HG03571 (cell line): ENCODE measurements around the gene KCNMA1.
"Not testable (repeated sequence)": the region's sequence is repeated elsewhere in the genome, so short reads cannot be mapped to it uniquely, and the experiment has no call there.

Source experiments
- ATAC-seq: cut with Tn5 transposase; IDR thresholded peaks from one replicate; pipeline ENCODE4 v1.9.1; 2021; ENCODE audit not compliant: unreplicated experiment

Gene KCNMA1

DNA sequence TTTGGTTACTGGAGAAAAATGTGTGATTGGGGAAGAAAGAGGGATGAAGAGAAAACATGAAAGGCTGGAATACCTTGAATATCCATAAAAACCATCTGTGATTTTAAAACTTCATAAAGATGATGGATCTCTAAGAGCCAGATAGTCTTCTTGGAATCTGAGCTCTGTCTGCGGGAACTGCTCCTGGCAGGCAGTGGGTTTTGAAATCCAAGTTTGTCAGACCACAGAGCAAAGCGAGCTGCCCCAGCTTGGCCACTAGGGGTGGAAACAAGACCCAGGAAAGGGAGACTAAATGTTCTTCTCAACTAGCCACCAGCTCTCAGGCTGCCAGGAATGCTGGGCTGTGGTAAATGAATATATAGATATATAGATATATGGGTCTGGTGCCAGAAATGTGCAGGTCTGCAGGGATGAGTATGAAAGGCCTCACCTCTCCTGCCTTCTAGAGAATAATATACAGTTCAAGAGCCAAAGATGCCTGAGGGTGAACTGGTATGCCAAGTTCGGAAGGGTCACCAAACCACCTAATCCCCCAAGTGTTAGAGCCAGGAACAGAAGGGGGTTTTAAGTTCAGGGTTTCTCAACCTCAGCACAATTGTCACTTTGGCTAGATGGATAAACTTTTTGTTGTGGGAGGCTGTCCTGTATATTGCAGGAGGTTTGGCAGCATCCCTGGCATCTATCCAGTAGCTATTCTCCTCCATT, 208.8 kb downstream of the KCNMA1 start:
- no peak for ATAC-seq

DNA sequence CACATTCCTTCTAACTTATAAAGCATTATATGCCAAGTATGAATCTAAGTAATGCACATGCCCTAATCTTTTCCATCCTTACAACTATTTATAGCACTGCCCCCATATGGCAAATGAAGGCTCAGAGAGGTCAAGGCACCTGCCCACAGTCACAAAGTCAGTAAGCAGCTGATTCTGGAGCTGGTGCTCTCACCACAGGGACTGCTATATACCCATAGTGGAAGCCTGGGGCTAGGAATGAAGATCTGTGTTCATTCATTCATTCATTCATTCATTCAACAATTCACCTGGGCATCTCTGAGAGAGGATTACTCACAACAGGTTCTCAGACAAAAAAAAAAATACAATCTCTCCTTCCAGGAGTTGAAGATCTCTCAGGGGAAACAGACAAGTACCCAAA, 213.4 kb downstream of the KCNMA1 start:
- ATAC-seq, result no peak

DNA sequence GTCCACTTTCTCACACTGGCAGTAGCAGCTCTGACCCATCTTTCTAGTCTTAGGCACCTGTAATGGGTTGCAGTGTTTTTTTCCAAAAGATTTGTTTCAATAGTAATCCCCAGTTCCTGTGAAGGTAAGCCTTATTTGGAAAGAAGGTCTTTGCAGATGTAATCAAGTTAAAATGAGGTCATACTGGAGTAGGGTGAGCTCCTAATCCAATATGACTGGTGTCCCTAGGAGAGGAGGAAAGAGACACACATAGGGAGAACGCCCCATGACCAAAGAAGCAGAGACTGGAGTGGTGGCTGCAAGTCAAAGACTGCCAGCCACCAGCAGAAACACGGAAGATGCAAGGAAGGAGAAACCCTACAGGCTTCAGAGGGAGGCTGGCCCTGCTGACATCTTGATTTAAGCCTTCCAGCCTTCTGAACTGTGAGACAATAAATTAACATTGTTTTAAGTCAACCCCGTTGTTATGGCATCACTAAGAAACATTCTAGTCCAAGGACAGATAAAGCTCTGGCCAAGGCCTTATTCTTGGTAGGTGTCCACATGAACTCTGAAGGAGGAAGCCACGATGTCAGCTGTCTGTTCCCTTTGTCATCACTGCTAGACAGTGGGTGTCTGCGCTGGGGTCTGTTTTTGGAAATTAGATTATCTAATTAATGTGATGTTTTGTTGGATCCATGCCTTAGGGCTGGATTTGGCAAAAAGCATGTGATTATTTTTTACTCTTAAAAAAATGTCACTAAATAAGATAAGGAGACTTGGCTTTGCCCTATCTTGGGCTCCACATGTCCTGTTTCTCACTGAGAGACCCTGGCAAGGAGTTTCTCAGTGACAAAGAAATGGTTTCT, 214.9 kb downstream of the KCNMA1 start:
- ATAC-seq, result no peak

DNA sequence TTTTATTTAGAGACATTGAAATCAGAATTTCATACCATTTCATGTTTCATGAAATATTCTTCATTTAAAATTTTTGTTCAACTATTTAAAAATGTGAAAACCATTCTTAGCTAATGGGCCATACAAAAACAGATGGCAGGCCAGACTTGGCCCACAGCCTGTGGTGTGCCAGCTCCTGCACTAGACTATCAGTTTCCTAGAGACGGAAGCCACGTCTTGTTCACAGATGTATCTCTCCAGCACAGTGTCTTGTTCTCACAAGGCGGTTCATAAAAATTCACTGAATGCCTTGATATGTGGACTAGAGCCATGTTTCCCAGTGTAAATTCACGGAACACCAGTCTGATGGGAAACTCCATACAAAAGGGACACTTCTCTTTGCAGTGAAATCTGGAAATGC, 216.0 kb downstream of the KCNMA1 start:
- no peak for ATAC-seq

DNA sequence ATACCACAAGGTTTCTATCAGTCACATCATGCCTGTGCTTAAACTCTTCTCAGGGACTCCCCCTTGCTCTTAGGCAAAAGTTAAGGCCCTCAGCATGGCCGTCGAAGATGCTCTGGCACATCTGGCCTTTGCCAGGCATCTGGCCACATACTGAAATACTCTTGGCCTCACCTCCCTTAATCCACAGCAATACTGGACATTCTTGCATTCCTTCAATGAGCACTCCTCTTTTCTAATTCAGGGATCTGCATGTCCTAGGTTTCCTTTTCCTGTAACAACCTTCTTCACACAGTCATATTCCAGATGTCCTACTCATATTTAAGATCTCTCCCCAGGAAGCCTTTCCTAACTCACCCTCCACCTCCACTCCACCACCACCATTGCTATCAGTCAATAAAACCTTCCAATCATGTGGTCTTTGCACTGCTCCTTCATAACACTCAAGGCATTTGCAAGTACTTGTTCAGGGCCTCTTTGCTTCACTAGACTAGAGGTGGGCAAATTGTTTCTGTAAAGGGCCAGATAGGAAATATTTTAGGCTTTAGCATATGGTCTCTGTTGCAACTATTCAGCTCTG, 216.6 kb downstream of the KCNMA1 start:
- ATAC-seq, result no peak

DNA sequence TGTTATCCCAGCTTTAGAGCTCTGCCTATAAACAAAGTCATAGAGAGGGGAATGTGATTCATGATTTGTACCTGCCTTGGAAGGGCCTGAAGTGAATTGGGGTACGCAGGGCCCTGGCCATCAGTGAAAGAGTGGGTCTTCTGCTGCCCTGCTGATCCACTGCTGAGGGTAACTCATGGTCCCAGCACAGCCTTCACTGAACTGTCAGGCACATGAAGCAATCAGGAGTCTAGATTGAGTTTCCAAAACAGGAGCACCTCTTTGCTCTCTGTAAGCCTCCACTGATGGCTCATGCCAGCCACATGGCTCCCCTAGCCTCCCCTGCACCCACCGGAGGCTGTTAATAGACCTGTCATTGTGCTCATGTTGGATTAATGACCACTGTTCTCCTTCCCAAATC, 217.6 kb downstream of the KCNMA1 start:
- ATAC-seq, result no peak

DNA sequence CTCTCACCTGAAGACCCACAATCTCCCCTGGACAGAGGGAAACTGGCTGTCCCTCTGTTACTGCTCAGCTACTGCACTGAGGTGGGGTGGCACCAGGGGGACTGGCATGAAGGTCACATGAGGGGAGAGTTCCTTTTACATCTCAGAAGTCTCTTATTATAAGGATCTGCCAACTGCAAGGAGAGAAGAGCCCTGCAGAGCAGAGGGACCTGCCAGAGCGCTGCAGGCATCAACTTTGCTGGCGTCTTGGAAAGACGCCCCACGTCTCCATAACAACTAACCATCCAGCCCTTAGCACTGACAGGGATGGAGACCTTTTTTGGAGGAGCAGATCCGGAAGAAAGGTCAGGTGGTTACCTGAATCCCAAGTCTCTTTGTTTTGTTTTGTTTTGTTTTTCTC, 218.6 kb downstream of the KCNMA1 start:
- no peak for ATAC-seq

DNA sequence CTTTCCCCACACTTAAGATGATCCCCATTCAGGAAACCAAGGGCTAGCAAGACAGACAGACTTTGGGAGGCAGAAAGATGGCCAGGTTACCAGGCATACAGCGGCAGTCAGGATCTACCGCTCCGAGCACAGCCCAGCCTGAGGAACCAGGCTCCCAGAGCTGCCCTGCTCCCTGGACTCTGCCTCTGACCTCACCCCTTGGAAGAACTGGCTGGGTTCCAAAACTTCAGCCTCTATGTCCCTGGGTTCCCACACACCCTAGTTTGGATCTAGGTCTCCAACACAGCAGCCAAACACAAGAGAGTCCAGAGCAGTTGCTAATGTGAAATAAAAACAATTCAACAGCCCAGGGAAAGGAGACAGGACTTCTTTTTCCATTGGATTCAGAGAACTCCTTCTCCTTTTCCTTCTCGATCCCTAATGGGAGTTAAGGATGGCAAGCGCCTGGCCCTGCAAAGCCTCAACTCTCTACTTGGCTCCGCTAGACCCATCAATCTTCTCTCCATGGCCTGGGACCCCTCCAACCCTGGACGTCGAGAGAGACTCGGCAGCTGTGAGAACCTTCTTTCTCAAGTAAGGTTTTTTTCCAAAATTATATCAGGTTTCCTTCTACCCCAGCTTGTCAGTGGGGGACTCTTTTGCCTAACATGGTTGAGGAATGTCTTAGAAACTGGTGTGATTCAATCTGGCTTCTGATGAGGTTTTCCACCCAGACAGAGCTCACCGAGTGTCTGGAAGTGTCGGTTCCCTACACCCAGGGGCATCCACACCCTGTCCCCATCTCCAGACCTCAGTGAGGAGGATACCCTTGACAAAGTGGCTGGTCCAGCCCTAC, 219.6 kb downstream of the KCNMA1 start:
- no peak for ATAC-seq

DNA sequence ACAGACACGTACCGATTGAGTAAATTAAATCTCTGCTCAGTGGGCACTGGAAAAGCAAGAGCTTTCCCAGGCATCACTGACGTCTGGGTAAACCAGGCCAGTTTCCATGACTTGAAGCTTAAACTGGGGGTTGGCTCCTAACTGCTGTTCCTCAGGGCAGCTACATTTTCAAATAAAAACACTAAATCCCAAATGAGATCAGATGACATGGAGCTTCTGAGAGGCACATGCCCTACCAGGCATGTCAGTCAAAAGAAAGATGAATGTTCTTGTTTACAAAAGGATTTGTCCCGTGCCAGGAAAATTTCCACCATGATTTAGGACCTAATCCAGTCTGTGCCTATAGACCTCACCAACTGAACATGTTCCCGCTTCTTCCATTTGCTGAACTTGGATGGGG, 220.2 kb downstream of the KCNMA1 start:
- no peak for ATAC-seq

DNA sequence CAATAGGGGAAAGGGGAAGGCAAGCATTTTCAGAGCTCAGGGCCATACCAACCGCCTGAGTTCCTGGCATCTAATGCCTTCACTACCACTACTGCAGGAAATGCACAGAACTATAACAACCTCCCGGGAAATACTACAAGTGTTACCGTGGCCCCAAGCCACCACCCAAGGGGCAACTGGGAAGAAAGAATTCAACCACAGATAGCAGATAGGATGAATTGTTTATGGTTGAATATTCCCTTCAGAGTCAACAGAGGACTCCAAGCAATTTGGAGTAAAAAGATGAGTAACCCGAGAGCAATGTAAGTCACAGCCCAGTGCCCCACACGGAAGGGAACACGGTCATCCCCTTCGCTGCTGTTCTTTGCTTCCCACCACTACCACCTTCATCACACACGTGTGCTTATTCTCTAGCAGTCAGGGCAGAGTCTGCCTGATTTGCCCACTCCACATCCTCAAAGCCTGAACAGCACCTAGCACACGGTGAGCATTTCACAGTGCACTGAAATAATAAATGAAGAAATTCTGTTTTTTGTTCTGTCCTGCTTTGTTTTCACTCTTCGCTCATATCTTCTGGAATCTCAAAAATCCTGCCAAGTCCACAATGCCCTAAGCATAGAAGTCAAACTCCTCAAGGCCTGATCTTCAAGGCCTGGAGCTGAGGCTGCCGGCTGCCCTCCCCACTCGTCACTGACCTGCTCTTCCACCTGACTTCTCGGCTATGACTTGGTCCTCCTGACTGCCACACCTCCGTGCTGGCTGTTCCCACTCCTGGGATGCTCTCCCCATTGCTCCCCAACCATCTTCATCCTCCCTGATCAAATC, 221.1 kb downstream of the KCNMA1 start:
- no peak for ATAC-seq

DNA sequence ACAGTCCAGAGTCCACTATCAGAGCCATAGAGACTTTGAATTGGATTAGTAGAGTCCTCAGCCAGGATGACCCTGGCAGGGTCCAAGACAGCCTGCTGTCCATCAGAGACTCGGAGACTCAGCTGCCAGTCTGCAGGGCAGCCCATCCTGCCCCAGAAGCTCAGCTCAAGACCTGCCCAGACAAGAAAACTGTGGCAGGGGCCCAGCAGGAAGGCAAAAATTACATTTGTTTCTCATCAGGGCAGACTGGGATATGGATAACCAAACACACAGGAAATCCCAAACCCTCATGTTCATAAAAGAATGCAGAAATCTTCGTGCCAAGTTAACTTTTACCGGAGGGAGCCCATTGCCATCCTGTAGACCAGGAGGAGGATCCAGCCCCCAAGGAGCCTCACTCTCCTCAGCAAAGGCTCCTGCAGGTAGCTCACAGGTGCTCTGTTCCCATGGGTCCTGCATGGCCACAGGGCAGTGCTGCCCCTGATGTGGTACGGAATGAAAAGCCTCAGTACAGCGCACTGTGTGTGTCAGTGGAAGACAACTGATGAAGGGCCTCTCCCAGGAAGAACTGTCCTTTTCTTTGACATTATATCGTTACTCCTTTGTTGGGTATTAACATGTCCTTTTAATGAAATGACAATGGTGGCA, 222.2 kb downstream of the KCNMA1 start:
- ATAC-seq, result no peak

DNA sequence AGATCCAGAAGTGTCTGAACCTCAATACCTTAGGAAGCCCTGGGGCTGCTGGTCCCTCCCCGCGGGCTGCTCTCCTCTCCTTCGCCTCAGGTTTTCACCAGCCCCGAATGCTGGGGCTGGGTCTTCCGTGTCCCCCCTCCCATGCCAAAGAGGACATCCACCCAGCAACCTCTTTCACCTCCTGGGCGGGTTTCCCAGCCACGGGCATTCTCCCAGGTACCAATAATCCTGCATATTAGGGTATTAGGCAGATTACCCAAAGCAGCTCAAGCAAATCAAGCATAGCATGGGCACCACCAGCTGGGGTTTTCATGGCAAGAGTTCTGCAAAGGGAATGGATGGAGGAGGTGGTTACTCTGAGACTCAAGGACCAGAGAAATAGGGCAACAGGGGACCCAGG, 224.4 kb downstream of the KCNMA1 start:
- no peak for ATAC-seq

DNA sequence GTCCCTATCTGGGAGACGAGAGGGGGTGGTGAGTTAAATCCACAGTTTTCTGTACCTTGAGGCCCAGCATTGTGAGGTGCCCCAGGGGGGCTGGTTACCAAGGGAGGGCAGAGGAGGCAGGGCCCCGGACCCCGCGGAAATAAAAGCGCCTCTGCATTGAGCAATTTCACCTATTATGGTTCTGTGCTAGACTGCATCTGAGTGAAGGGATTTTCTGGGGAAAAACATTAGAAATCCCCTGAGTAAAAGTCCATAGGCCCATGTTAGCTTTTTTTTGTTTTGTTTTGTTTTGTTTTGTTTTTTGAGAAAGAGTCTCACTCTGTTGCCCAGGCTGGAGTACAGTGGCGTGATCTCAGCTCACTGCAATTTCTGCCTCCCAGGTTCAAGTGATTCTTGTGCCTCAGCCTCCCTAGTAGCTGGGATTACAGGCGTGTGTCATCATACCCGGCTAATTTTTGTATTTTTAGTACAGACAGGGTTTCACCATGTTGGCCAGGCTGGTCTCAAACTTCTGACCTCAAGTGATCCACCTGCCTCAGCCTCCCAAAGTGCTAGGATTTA, 225.0 kb downstream of the KCNMA1 start:
- ATAC-seq, result not testable (repeated sequence)

DNA sequence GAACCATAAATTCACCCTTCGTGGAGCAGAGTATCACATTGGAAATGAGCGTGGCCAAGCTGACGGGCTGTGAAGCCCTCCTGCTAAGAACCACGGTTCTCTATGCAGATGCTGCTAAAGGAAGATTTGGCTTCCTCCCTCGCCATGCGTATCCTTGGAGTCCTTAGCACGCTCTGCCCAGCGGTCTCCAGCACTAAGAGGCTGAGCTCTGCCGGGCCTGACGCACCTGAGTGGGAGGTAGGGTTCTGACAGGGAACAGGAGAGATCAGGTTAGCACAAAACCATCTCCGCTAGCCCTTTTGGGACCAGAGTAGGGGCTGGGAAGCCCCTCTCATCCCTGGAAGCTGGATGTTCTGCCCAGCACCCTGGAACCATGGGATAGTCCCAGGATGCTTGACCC, 225.8 kb downstream of the KCNMA1 start:
- ATAC-seq, result no peak

DNA sequence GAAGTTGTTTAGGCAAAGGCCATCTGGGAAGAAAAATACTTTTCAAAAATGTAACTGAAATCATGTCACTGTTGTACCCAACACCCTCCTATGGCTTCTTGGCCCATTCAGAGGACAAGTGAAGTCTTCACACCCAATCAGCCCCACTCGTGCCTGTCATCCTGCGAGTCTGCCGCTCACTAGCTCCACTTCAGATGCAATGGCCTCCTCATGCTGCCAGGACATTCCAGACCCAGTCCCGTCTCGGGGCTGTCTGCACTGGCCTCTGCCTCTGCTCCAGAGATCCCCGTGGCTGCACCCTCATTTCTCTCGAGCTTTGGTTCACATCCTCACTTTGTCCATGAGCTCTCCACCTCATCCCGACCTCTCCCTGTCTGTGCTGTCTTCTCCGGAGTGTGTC, 227.1 kb downstream of the KCNMA1 start:
- ATAC-seq, result no peak

DNA sequence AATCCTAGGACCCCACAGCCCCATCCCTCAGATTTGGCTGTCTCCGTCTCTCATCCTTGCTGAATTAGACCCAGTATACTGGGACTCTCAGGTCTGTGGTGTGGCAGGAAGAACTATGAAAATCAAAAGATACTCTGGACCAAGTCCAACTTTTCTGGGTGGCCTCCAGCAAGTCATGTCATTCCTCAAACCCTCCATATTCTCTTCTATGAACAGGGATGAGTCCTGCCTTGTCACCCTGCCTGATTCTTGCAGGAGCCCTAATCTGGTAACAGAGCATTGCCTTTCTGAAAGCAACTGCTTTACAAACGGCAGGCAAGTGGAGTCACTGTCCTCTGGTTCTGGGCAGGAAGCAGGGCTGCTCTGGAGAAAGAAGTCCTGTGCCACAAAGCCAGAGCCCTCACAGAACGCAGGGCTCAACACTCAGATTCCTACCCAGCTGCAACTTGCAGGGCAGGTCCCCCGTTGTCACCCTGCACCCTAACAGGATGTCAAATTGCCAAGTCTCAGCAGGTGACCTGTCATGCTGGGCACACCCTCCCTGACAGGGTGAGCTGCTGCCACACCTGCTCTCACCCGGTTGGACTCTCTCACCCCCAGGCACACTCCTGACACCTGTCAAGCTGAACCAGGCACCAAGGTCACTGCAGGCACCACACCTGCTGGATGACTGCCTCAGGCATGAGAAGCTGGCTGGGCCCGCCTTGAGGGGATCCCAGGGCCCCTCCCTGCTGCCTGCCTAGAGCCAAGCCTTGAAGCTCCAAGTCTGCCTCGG, 227.7 kb downstream of the KCNMA1 start:
- no peak for ATAC-seq

DNA sequence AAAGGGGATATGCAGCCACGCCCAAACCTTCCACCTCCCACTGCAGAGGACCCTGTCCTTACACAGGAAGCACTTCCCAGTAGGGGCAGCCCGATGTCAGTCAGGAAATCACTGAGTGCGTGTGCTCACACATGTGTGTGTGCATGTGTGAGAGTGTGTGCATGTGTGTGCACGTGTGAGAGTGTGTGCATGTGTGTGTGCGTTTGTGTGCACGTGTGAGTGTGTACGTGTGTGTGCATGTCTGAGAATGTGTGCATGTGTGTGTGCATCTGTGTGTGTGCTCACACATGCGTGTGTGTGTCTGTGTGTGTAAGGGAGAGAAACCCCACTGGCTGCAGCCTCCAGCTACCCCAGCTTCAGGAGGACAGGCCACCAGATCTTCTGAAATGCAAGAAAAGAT, 229.3 kb downstream of the KCNMA1 start:
- ATAC-seq, result no peak

DNA sequence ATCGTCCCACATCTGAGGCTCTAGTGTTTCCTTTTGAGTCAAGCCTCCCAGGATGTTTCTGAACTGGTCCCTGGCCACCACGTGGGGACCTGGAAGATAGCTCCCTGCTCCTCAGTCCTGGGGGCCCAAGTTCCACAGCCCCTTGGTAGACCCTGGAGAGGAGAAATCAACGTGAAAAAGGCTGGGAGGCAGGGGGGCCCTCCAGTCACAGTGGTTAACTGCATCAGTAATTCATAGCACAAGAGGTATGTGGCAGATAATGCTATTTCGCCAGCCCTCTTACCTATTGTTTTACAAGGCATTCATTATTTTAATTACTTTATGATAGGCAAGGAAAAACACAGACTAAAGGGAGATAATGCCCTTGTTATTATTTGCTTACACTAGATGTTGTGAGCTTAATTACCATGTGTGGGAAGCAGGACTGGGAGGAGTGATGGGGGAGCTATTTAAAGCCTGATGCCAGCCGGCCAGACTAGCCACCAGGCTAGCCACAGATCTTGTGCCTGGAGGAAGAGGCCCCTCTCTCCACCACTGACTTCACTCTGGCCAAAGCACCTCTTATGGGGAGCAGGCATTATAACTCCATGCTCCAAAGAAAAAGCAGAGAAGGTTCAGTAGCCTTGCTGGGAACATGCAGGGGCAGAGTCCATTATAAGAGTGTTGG, 230.7 kb downstream of the KCNMA1 start:
- ATAC-seq, result no peak
